Right lobe of liver (tissue), 6 donors: ENCODE results near the gene PPP2R5C. TPM values are rescaled to one million over a fixed set of nuclear protein-coding genes. Genes with fewer than 3 reads are reported as not detected.

Experiments
- ATAC-seq, 4 donors: fragments of 200-7000 bp; cut with Tn5 transposase; one replicate each; pipeline ENCODE4 v1.9.1; 2020; ENCODE audit warnings: mild to moderate bottlenecking in 4 of 4, moderate library complexity in 4 of 4
- DNase-seq, 3 donors: peaks; one replicate each; pipeline ENCODE4 v3.0.0-alpha.2; 2020
- H3K27ac ChIP-seq, 3 donors: fragments of 200-600 bp; one replicate each; pipeline ENCODE4 v1.8.0; 2022
- H3K27me3 ChIP-seq, 2 donors: fragments of 200-600 bp; one replicate each; pipeline ENCODE4 v1.8.0; 2022
- H3K36me3 ChIP-seq, 4 donors: fragments of 200-600 bp; sonication (generic) in 1 of 4; one replicate each; pipeline versions ENCODE4 v1.5.1 to v1.8.0; 2017 to 2022; ENCODE audit warnings: control low read depth in 1 of 4
- H3K4me1 ChIP-seq, 4 donors: fragments of 200-600 bp; sonication (generic) in 1 of 4; one replicate each; pipeline versions ENCODE4 v1.5.1 to v1.8.0; 2017 to 2022; ENCODE audit warnings: control low read depth in 1 of 4
- H3K4me3 ChIP-seq, 3 donors: fragments of 200-600 bp; one replicate each; pipeline ENCODE4 v1.8.0; 2022
- H3K9me3 ChIP-seq, 4 donors: fragments of 200-600 bp; sonication (generic) in 1 of 4; one replicate each; pipeline versions ENCODE4 v1.5.1 to v1.8.0; 2017 to 2022; ENCODE audit warnings: control low read depth in 1 of 4
- CTCF ChIP-seq, 4 donors: fragments of 200-600 bp in 3 of 4; fragments of 450-650 bp in 1 of 4; IDR thresholded peaks; one replicate each; pipeline versions ENCODE4 v1.5.1 to v1.8.0; 2016 to 2022; ENCODE audit warnings: antibody characterized with exemption in 4 of 4, mild to moderate bottlenecking in 2 of 4
- POLR2A ChIP-seq: fragments of 450-650 bp; IDR thresholded peaks from one replicate; pipeline ENCODE4 v1.6.1; 2017; ENCODE audit warnings: antibody characterized with exemption, mild to moderate bottlenecking
- WGBS: methylation state at CpG from one replicate; pipeline ENCODE4 v1.1.6; 2018; ENCODE audit warnings: low coverage, low lambda C conversion rate; ENCODE audit not compliant: insufficient coverage; ENCODE audit errors: missing lambda C conversion rate; 5-methylcytosine and 5-hydroxymethylcytosine counted together
- intact Hi-C, 2 donors: fragments of 100-400 bp; cut with DNase I; formaldehyde crosslinking; loops; one replicate each; pipeline versions ENCODE4 v1.11.2 to v1.14.1; 2022
- total RNA-seq, 6 experiments: library from RNA; depleted of rRNA in 2 of 6; stranded (reverse); fragments of >200 nt in 2 of 6; fragmentation: NEBNext Ultra II Directional in 3 of 6; extraction: Animal tissue kit (Norgen Biotek cat#: 25700) in 3 of 6; gene quantifications; one replicate each; pipeline versions ENCODE4 v1.1.0 to v1.2.4, GENCODE V29; 2016 to 2023
- donor health status: DM: no; HTN: yes; CAD: no.
- donor health status: DM: no; HTN: no; CAD: no.
- donor health status: DM: no; HTN: no; CAD: no.
- donor health status: DM: no; HTN: yes; CAD: no.
- donor health status: DM: no; HTN: yes; CAD: no.

The PPP2R5C gene
- total RNA-seq, 6 experiments from 2014 or later: 44.9 to 74.5 (median 55.3) TPM

- no peaks in the 10 kb centered on the region for H3K27me3 ChIP-seq
- TF ChIP-seq CTCF (IDR thresholded peaks at IDR 0.05): no peak
- TF ChIP-seq POLR2A: no peak
- intact Hi-C loops: no loop called here
- H3K4me1 ChIP-seq: peaks cover 0 to 5% (median 0%) of the 10 kb centered on the region in 4 donors
- WGBS: 79% methylated on average over 5 of the region's 18 CpGs
- ATAC-seq: no peak
- H3K27ac ChIP-seq: no peak overlapping the region
- H3K9me3 ChIP-seq: no peaks in the 10 kb centered on the region
- no peak for DNase-seq
- peaks cover 0 to 11% (median 1%) of the 10 kb centered on the region in 4 donors for H3K36me3 ChIP-seq
- H3K4me3 ChIP-seq: no peak overlapping the region
Measured at GRCh38 chr14:101878822-101879528, 117.5 kb downstream of the PPP2R5C start.

- no peak overlapping the region for H3K4me3 ChIP-seq
- H3K27me3 ChIP-seq: no peaks in the 10 kb centered on the region
- no peaks in the 10 kb centered on the region for H3K9me3 ChIP-seq
- ATAC-seq: no peak
- intact Hi-C loops: no loop called here
- WGBS: 100% methylated on average over 4 of the region's 15 CpGs
- no peak for DNase-seq
- peaks cover 0 to 5% (median 0%) of the 10 kb centered on the region in 4 donors for H3K4me1 ChIP-seq
- peaks cover 0 to 18% (median 5%) of the 10 kb centered on the region in 4 donors for H3K36me3 ChIP-seq
- H3K27ac ChIP-seq: no peak overlapping the region
- TF ChIP-seq CTCF (IDR thresholded peaks at IDR 0.05) (no peak), POLR2A (no peak)
Measured at GRCh38 chr14:101879529-101880336, 118.2 kb downstream of the PPP2R5C start.

GRCh38 chr14:101881426-101881825 lies 119.9 kb downstream of the PPP2R5C start:
- Histone ChIP-seq H3K36me3 (peaks cover 0 to 25% (median 6%) of the 10 kb centered on the region in 4 donors), H3K9me3 (no peaks in the 10 kb centered on the region), H3K4me1 (peaks cover 0 to 5% (median 0%) of the 10 kb centered on the region in 4 donors), H3K4me3 (no peak overlapping the region), H3K27me3 (no peaks in the 10 kb centered on the region), H3K27ac (no peak overlapping the region)
- TF ChIP-seq CTCF (IDR thresholded peaks at IDR 0.05): no peak
- TF ChIP-seq POLR2A: no peak
- no peak for DNase-seq
- 93% methylated on average over 10 of the region's 11 CpGs for WGBS
- intact Hi-C loops: no loop called here
- no peak for ATAC-seq

- no peaks in the 10 kb centered on the region for H3K27me3 ChIP-seq
- peaks cover 0 to 31% (median 6%) of the 10 kb centered on the region in 4 donors for H3K36me3 ChIP-seq
- H3K9me3 ChIP-seq: no peaks in the 10 kb centered on the region
- ATAC-seq (no peak), DNase-seq (no peak)
- TF ChIP-seq CTCF (IDR thresholded peaks at IDR 0.05) (no peak), POLR2A (no peak)
- no peak overlapping the region for H3K4me3 ChIP-seq
- WGBS: 100% methylated on average over 4 of the region's 22 CpGs
- no peaks in the 10 kb centered on the region for H3K4me1 ChIP-seq
- intact Hi-C loops: no loop called here
- H3K27ac ChIP-seq: no peak overlapping the region
Measured at GRCh38 chr14:101882141-101882935, 120.8 kb downstream of the PPP2R5C start.
